T-cell (primary cell): ENCODE data around the gene PDHX. TPM values are rescaled to one million over a fixed set of nuclear protein-coding genes. Genes with fewer than 3 reads are reported as not detected.

Experiments used
- ATAC-seq, 4 experiments: fragments of 200-7000 bp in 3 of 4; fragments of 150-1000 bp in 1 of 4; cut with Tn5 transposase; replicated peaks in 1 of 4; 1 replicate in 3 of 4; 2 replicates in 1 of 4; pipeline ENCODE4 v1.10.0; 2021; ENCODE audit warnings: moderate library complexity in 3 of 4, mild to moderate bottlenecking in 2 of 4, moderate number of reproducible peaks in 1 of 4
- CTCF ChIA-PET, 2 donors: fragments of 300-600 bp; sonication (Branson Sonifier 250); formaldehyde crosslinking; loops; one replicate each; lab custom pipeline; 2022; ENCODE audit warnings: antibody characterized with exemption in 2 of 2; lab: Charles Lee
- POLR2A ChIA-PET, 2 donors: fragments of 300-600 bp; sonication (Branson Sonifier 250); formaldehyde crosslinking; loops; one replicate each; lab custom pipeline; 2022; ENCODE audit warnings: antibody characterized with exemption in 2 of 2; lab: Charles Lee
- DNase-seq, 35 experiments: peaks; one replicate each; pipeline versions ENCODE4 v3.0.0 to v3.0.0-alpha.2; 2013 to 2023
- H3K27ac ChIP-seq: one replicate; pipeline ENCODE4 v1.5.1; 2013; ENCODE audit warnings: low read length
- H3K27me3 ChIP-seq, 2 experiments: replicated peaks in 1 of 2; 1 replicate in 1 of 2; 2 replicates in 1 of 2; pipeline versions ENCODE4 v1.6.1 to v1.7.0; 2013; ENCODE audit warnings: low read length in 1 of 2, mixed read lengths in 1 of 2; ENCODE audit not compliant: control insufficient read depth in 2 of 2, insufficient read depth in 2 of 2; ENCODE audit errors: extremely low read depth in 1 of 2
- H3K36me3 ChIP-seq, 2 donors: 1 replicate in 1 of 2; 2 replicates in 1 of 2; pipeline versions ENCODE4 v1.6.1 to v1.7.0; 2013; ENCODE audit warnings: low read length in 1 of 2; ENCODE audit not compliant: control insufficient read depth in 2 of 2, insufficient read depth in 1 of 2; ENCODE audit errors: extremely low read depth in 1 of 2
- H3K4me1 ChIP-seq, 2 experiments: 1 replicate in 1 of 2; 2 replicates in 1 of 2; pipeline versions ENCODE4 v1.6.1 to v1.7.0; 2013; ENCODE audit warnings: low read length in 2 of 2, mixed read lengths in 1 of 2; ENCODE audit not compliant: insufficient read depth in 2 of 2, control insufficient read depth in 1 of 2; ENCODE audit errors: extremely low read depth in 1 of 2
- H3K4me3 ChIP-seq, 2 donors: 1 replicate in 1 of 2; 2 replicates in 1 of 2; pipeline versions ENCODE4 v1.5.1 to v1.7.0; 2013; ENCODE audit warnings: mild to moderate bottlenecking in 2 of 2, low read length in 1 of 2, moderate library complexity in 1 of 2; ENCODE audit not compliant: control insufficient read depth in 1 of 2; ENCODE audit errors: extremely low read depth in 1 of 2
- H3K9me3 ChIP-seq: 2 replicates; pipeline ENCODE4 v1.7.0; 2013
- H3K27ac Mint-ChIP-seq, 2 donors: one replicate each; pipeline ENCODE4 v1.8.0; 2020 to 2021; ENCODE audit warnings: mild to moderate bottlenecking in 2 of 2, mixed read lengths in 2 of 2
- H3K27me3 Mint-ChIP-seq, 2 donors: one replicate each; pipeline ENCODE4 v1.8.0; 2021 to 2022; ENCODE audit warnings: mixed read lengths in 2 of 2
- H3K36me3 Mint-ChIP-seq: one replicate; pipeline ENCODE4 v1.8.0; 2021; ENCODE audit warnings: mixed read lengths
- H3K4me1 Mint-ChIP-seq, 3 donors: one replicate each; pipeline ENCODE4 v1.8.0; 2020 to 2022; ENCODE audit warnings: mixed read lengths in 3 of 3, mild to moderate bottlenecking in 1 of 3
- H3K4me3 Mint-ChIP-seq, 3 donors: one replicate each; pipeline ENCODE4 v1.8.0; 2020 to 2022; ENCODE audit warnings: mild to moderate bottlenecking in 3 of 3, mixed read lengths in 3 of 3, moderate library complexity in 3 of 3
- H3K9me3 Mint-ChIP-seq, 3 donors: one replicate each; pipeline ENCODE4 v1.8.0; 2020 to 2022; ENCODE audit warnings: mixed read lengths in 3 of 3
- WGBS: methylation state at CpG from one replicate; pipeline ENCODE4 v1.1.5; 2013; ENCODE audit warnings: missing lambda C conversion rate; ENCODE audit not compliant: insufficient coverage; 5-methylcytosine and 5-hydroxymethylcytosine counted together
- total RNA-seq, 35 experiments: library from RNA in 6 of 35; stranded (reverse) in 6 of 35; fragments of 120-200 nt in 1 of 35; gene quantifications; one replicate each; pipeline versions ENCODE4 v1.2.1 to v1.2.4 and lab custom pipeline; 2013 to 2026

Gene PDHX
- total RNA-seq, 5 donors from 2014 or later (not counting 1 experiment from before 2014, with no cell fraction given) = 21.7 to 36.4 (median 26.1) TPM

GRCh38 chr11:35011389-35011788 is 95.0 kb downstream of the PDHX start:
- no peaks in the 10 kb centered on the region for H3K27me3 Mint-ChIP-seq
- Histone ChIP-seq H3K27ac (no peak overlapping the region), H3K9me3 (no peaks in the 10 kb centered on the region), H3K27me3 (no peaks in the 10 kb centered on the region), H3K4me3 (no peak overlapping the region), H3K4me1 (peaks cover 13 to 28% of the 10 kb centered on the region in 2 experiments), H3K36me3 (no peaks in the 10 kb centered on the region)
- H3K4me3 Mint-ChIP-seq = no peak overlapping the region
- H3K27ac Mint-ChIP-seq = no peak overlapping the region
- no peaks in the 10 kb centered on the region for H3K9me3 Mint-ChIP-seq
- H3K36me3 Mint-ChIP-seq = no peaks in the 10 kb centered on the region
- H3K4me1 Mint-ChIP-seq = peaks cover 28 to 55% (median 42%) of the 10 kb centered on the region in 3 donors
- POLR2A ChIA-PET = interaction anchor here (0.6 to 2.9 kb wide), 3 partner anchors 155 to 1182 kb away, joined by 3 to 23 read pairs (median 10); no protein-coding TSS in a partner anchor
- ATAC-seq (no peak), DNase-seq (no peak)
- WGBS = 100% methylated on average over 2 of the region's 4 CpGs
- CTCF ChIA-PET = interaction anchor here in 1 of 2 donors (0.6 kb wide), 1 partner anchor 125 kb away, joined by 3 read pairs; no protein-coding TSS in a partner anchor

DNA sequence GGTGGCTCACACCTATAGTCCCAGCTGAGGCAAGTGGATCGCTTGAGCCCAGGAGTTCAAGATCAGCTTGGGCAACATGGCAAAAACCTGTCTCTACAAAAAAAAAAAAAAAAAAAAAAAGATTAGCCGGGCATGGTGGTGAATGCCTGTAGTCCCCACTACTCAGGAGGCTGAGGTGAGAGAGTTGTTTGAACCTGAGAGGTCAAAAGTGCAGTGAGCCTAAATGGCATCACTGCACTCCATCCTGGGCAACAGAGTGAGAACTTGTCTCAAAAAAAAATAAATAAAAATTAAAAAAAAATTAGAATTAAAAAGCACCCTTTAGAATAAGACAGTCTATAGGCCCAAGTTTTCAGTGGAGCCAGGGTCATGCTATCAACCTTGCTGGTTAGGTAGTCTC is 95.5 kb downstream of the PDHX start:
- H3K4me3 ChIP-seq = no peak overlapping the region
- H3K36me3 Mint-ChIP-seq = no peaks in the 10 kb centered on the region
- peak overlapping the region in 1 of 2 donors; percentile 87 for H3K27ac Mint-ChIP-seq
- peaks cover 13 to 23% of the 10 kb centered on the region in 2 experiments for H3K4me1 ChIP-seq
- H3K27me3 ChIP-seq = no peaks in the 10 kb centered on the region
- ChIA-PET POLR2A (interaction anchor here (0.6 to 2.9 kb wide), 5 partner anchors 72 to 1182 kb away, joined by 3 to 23 read pairs (median 4); no protein-coding TSS in a partner anchor), CTCF (interaction anchor here in 1 of 2 donors (0.6 kb wide), 1 partner anchor 124 kb away, joined by 3 read pairs; no protein-coding TSS in a partner anchor)
- no peaks in the 10 kb centered on the region for H3K9me3 Mint-ChIP-seq
- H3K27me3 Mint-ChIP-seq = no peaks in the 10 kb centered on the region
- H3K4me3 Mint-ChIP-seq = no peak overlapping the region
- H3K36me3 ChIP-seq = no peaks in the 10 kb centered on the region
- DNase-seq (no peak), ATAC-seq (peak in 1 of 4 experiments; percentile 13)
- H3K9me3 ChIP-seq = no peaks in the 10 kb centered on the region
- peaks cover 23 to 50% (median 36%) of the 10 kb centered on the region in 3 donors for H3K4me1 Mint-ChIP-seq
- WGBS = no CpG with 5 or more reads among the region's 2 CpGs
- peak overlapping the region; percentile 90 for H3K27ac ChIP-seq

DNA sequence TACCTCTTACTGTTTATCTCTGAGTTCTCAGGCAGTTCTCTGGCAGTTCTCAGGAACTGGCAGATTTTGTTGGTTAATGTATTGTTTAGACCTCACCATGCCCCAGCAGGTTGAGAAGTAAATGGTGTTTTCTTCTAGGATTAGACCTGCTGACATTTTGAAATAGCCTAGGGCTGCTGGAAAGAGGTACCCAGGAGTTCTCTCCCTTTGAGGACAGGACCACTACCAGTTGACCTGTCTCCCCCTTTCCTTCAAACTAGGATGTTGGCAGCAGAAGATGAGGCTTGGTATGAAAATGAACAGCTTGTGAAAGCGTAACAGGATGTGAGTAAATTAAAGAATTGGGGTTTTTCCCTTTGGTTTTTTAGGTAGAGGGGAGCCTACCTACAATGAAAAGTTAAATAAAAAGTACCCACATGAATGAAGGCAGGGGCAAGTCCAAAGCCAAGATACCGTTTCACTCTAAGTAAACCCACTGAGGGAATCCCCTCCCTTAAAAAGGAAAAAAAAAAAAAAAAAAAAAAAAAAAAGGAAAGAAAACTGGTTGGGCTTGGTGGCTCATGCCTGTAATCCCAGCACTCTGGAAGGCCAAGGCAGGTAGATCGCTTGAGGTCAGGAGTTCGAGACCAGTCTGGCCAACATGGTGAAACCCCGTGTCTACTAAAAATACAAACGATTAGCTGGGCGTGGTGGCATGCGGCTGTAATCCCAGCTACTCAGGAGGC is 96.2 kb downstream of the PDHX start:
- peak overlapping the region; percentile 85 to 87 for H3K27ac Mint-ChIP-seq
- Histone ChIP-seq H3K4me1 (peaks cover 13 to 23% of the 10 kb centered on the region in 2 experiments), H3K27me3 (no peaks in the 10 kb centered on the region), H3K36me3 (no peaks in the 10 kb centered on the region), H3K27ac (peak overlapping the region; percentile 90), H3K9me3 (no peaks in the 10 kb centered on the region), H3K4me3 (no peak overlapping the region)
- ChIA-PET CTCF (interaction anchor here in 1 of 2 donors (0.6 to 1.3 kb wide), 3 partner anchors 15 to 910 kb away, joined by 3 to 4 read pairs (median 3); no protein-coding TSS in a partner anchor), POLR2A (interaction anchor here in 1 of 2 donors (0.6 to 2.9 kb wide), 6 partner anchors 26 to 235 kb away, joined by 3 to 23 read pairs (median 4); no protein-coding TSS in a partner anchor)
- no peaks in the 10 kb centered on the region for H3K27me3 Mint-ChIP-seq
- peak; percentile 71 to 84 (median 76) for ATAC-seq
- peak overlapping the region; percentile 29 to 62 (median 47) for H3K4me3 Mint-ChIP-seq
- no peaks in the 10 kb centered on the region for H3K9me3 Mint-ChIP-seq
- no peaks in the 10 kb centered on the region for H3K36me3 Mint-ChIP-seq
- DNase-seq = peak in 10 of 35 experiments; percentile 1 to 80 (median 18)
- WGBS = no CpG with 5 or more reads among the region's 8 CpGs
- peaks cover 23 to 44% (median 32%) of the 10 kb centered on the region in 3 donors for H3K4me1 Mint-ChIP-seq

DNA sequence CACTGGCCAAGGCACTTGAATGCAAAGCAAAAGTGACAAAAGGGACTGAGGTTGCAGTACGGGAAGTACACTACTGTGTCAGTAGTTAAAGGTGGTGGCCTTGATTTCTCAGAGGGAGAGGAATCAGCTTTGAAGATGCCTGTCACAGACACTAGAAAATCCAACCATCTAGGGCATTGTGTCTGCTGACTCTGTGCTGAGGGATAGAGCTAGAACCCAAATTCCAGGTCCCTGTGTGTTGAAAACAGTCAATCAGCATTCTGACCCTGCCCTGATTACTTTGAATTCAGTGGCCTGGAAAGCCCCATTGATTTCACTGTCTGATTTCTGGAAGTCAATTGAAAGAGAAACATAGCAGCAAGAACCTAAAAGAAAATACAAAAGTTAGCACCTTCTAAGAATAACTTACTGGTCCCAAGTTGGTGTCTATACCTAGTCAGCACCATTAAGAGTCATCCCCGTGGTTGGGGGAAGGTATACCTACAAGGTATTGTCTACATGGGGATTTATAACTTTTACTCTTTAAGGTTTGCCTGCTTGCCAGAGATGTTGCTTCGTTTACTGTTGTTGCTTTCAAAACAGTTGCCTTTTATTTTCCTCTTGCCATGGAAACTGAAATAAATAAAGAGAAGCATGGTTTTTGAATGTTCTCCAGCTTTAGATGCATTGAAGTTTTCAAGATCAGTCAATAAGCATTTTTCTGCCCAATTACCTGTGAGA is 97.3 kb downstream of the PDHX start:
- CTCF ChIA-PET = interaction anchor here (0.6 to 1.3 kb wide), 6 partner anchors 13 to 911 kb away, joined by 3 to 4 read pairs (median 3); no protein-coding TSS in a partner anchor
- Histone ChIP-seq H3K9me3 (no peaks in the 10 kb centered on the region), H3K27me3 (no peaks in the 10 kb centered on the region), H3K27ac (peak overlapping the region; percentile 90), H3K36me3 (no peaks in the 10 kb centered on the region), H3K4me1 (peaks cover 13 to 23% of the 10 kb centered on the region in 2 experiments), H3K4me3 (no peak overlapping the region)
- peak; percentile 38 to 64 (median 47) for ATAC-seq
- Mint-ChIP-seq H3K27ac (peak overlapping the region; percentile 85 to 86), H3K9me3 (no peaks in the 10 kb centered on the region), H3K27me3 (no peaks in the 10 kb centered on the region), H3K4me1 (peaks cover 23 to 38% (median 32%) of the 10 kb centered on the region in 3 donors), H3K4me3 (peak overlapping the region; percentile 21 to 62 (median 22)), H3K36me3 (no peaks in the 10 kb centered on the region)
- WGBS = 14% methylated on average over 1 of the region's 3 CpGs
- POLR2A ChIA-PET = interaction anchor here (0.6 to 2.9 kb wide), 15 partner anchors 14 to 312 kb away, joined by 3 to 23 read pairs (median 4); no protein-coding TSS in a partner anchor
- peak in 19 of 35 experiments; percentile 5 to 75 (median 32) for DNase-seq

DNA sequence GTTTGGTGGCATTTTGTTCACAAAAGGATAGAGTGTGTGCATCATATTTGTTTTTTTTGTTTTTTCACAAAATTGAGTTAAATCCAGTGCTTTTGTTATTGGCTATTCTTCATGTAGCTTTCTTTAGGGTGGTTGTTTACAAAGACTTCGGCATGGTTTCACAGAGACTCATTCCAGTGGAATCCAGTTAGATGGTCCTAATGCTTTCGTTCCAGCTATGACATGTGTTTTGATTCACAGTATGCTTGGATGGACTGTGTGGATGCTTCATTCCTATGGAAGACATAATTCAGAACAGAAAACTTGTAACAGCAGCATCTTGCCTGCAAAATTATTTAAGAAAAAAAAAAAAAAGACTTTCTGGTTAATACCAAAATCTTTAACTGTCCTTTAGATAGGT is 97.9 kb downstream of the PDHX start:
- Mint-ChIP-seq H3K4me1 (peaks cover 23 to 34% (median 30%) of the 10 kb centered on the region in 3 donors), H3K4me3 (peak overlapping the region in 1 of 3 donors; percentile 62), H3K36me3 (no peaks in the 10 kb centered on the region), H3K9me3 (no peaks in the 10 kb centered on the region), H3K27ac (peak overlapping the region; percentile 85 to 86), H3K27me3 (no peaks in the 10 kb centered on the region)
- ChIA-PET POLR2A (interaction anchor here (0.6 to 2.9 kb wide), 10 partner anchors 22 to 312 kb away, joined by 3 to 23 read pairs (median 6); no protein-coding TSS in a partner anchor), CTCF (interaction anchor here (0.7 to 1.0 kb wide), 3 partner anchors 14 to 31 kb away, joined by 3 to 4 read pairs (median 3); no protein-coding TSS in a partner anchor)
- Histone ChIP-seq H3K36me3 (no peaks in the 10 kb centered on the region), H3K4me1 (peaks cover 13 to 23% of the 10 kb centered on the region in 2 experiments), H3K27me3 (no peaks in the 10 kb centered on the region), H3K4me3 (no peak overlapping the region), H3K9me3 (no peaks in the 10 kb centered on the region), H3K27ac (peak overlapping the region; percentile 90)
- 100% methylated on average over 2 of the region's 2 CpGs for WGBS
- ATAC-seq (no peak), DNase-seq (no peak)
